T-cell (primary cell): Measurements from ENCODE around the gene CRTC1. TPM values are rescaled to one million over a fixed set of nuclear protein-coding genes. Genes with fewer than 3 reads are reported as not detected.
"Not testable (repeated sequence)": the region's sequence is repeated elsewhere in the genome, so short reads cannot be mapped to it uniquely, and the experiment has no call there.

ENCODE experiments used
- ATAC-seq, 4 experiments: fragments of 200-7000 bp in 3 of 4; fragments of 150-1000 bp in 1 of 4; cut with Tn5 transposase; replicated peaks in 1 of 4; 1 replicate in 3 of 4; 2 replicates in 1 of 4; pipeline ENCODE4 v1.10.0; 2021; ENCODE audit warnings: moderate library complexity in 3 of 4, mild to moderate bottlenecking in 2 of 4, moderate number of reproducible peaks in 1 of 4
- CTCF ChIA-PET, 2 donors: fragments of 300-600 bp; sonication (Branson Sonifier 250); formaldehyde crosslinking; loops; one replicate each; lab custom pipeline; 2022; ENCODE audit warnings: antibody characterized with exemption in 2 of 2; lab: Charles Lee
- POLR2A ChIA-PET, 2 donors: fragments of 300-600 bp; sonication (Branson Sonifier 250); formaldehyde crosslinking; loops; one replicate each; lab custom pipeline; 2022; ENCODE audit warnings: antibody characterized with exemption in 2 of 2; lab: Charles Lee
- DNase-seq, 35 experiments: peaks; one replicate each; pipeline versions ENCODE4 v3.0.0 to v3.0.0-alpha.2; 2013 to 2023
- H3K27ac ChIP-seq: one replicate; pipeline ENCODE4 v1.5.1; 2013; ENCODE audit warnings: low read length
- H3K27me3 ChIP-seq, 2 experiments: replicated peaks in 1 of 2; 1 replicate in 1 of 2; 2 replicates in 1 of 2; pipeline versions ENCODE4 v1.6.1 to v1.7.0; 2013; ENCODE audit warnings: low read length in 1 of 2, mixed read lengths in 1 of 2; ENCODE audit not compliant: control insufficient read depth in 2 of 2, insufficient read depth in 2 of 2; ENCODE audit errors: extremely low read depth in 1 of 2
- H3K36me3 ChIP-seq, 2 donors: 1 replicate in 1 of 2; 2 replicates in 1 of 2; pipeline versions ENCODE4 v1.6.1 to v1.7.0; 2013; ENCODE audit warnings: low read length in 1 of 2; ENCODE audit not compliant: control insufficient read depth in 2 of 2, insufficient read depth in 1 of 2; ENCODE audit errors: extremely low read depth in 1 of 2
- H3K4me1 ChIP-seq, 2 experiments: 1 replicate in 1 of 2; 2 replicates in 1 of 2; pipeline versions ENCODE4 v1.6.1 to v1.7.0; 2013; ENCODE audit warnings: low read length in 2 of 2, mixed read lengths in 1 of 2; ENCODE audit not compliant: insufficient read depth in 2 of 2, control insufficient read depth in 1 of 2; ENCODE audit errors: extremely low read depth in 1 of 2
- H3K4me3 ChIP-seq, 2 donors: 1 replicate in 1 of 2; 2 replicates in 1 of 2; pipeline versions ENCODE4 v1.5.1 to v1.7.0; 2013; ENCODE audit warnings: mild to moderate bottlenecking in 2 of 2, low read length in 1 of 2, moderate library complexity in 1 of 2; ENCODE audit not compliant: control insufficient read depth in 1 of 2; ENCODE audit errors: extremely low read depth in 1 of 2
- H3K9me3 ChIP-seq: 2 replicates; pipeline ENCODE4 v1.7.0; 2013
- H3K27ac Mint-ChIP-seq, 2 donors: one replicate each; pipeline ENCODE4 v1.8.0; 2020 to 2021; ENCODE audit warnings: mild to moderate bottlenecking in 2 of 2, mixed read lengths in 2 of 2
- H3K27me3 Mint-ChIP-seq, 2 donors: one replicate each; pipeline ENCODE4 v1.8.0; 2021 to 2022; ENCODE audit warnings: mixed read lengths in 2 of 2
- H3K36me3 Mint-ChIP-seq: one replicate; pipeline ENCODE4 v1.8.0; 2021; ENCODE audit warnings: mixed read lengths
- H3K4me1 Mint-ChIP-seq, 3 donors: one replicate each; pipeline ENCODE4 v1.8.0; 2020 to 2022; ENCODE audit warnings: mixed read lengths in 3 of 3, mild to moderate bottlenecking in 1 of 3
- H3K4me3 Mint-ChIP-seq, 3 donors: one replicate each; pipeline ENCODE4 v1.8.0; 2020 to 2022; ENCODE audit warnings: mild to moderate bottlenecking in 3 of 3, mixed read lengths in 3 of 3, moderate library complexity in 3 of 3
- H3K9me3 Mint-ChIP-seq, 3 donors: one replicate each; pipeline ENCODE4 v1.8.0; 2020 to 2022; ENCODE audit warnings: mixed read lengths in 3 of 3
- WGBS: methylation state at CpG from one replicate; pipeline ENCODE4 v1.1.5; 2013; ENCODE audit warnings: missing lambda C conversion rate; ENCODE audit not compliant: insufficient coverage; 5-methylcytosine and 5-hydroxymethylcytosine counted together
- total RNA-seq, 35 experiments: library from RNA in 6 of 35; stranded (reverse) in 6 of 35; fragments of 120-200 nt in 1 of 35; gene quantifications; one replicate each; pipeline versions ENCODE4 v1.2.1 to v1.2.4 and lab custom pipeline; 2013 to 2026

CRTC1 gene
- total RNA-seq, 5 donors from 2014 or later (not counting 1 experiment from before 2014, with no cell fraction given): 19.6 to 26.9 (median 25.0) TPM

DNA sequence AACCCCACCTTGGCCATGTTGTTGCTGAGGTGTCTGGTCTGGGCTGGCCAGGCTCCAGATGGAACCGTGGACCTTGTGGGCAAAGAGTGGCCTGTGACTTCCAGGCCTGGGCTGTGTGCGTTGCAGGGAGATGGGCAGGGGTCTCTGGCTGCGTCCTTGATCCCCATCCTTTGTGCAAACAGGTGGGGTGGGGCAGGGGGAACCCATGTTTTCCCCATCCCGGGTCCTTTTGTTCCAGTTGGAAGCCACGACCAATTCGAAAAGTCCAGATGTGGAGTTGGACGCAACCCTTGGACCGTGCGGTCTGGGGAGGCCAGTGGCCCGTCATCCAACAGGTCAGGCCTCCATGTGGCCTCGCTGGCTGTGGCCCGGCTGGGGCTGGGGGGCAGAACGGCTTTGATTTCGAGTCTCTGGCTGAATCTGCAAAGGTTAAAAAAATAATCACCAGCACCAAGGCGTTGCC is 120.7 kb downstream of the CRTC1 start:
- ATAC-seq (no peak), DNase-seq (no peak)
- Mint-ChIP-seq H3K4me1 (no peaks in the 10 kb centered on the region), H3K27ac (no peak overlapping the region), H3K9me3 (no peaks in the 10 kb centered on the region), H3K4me3 (no peak overlapping the region), H3K27me3 (peaks cover 10 to 17% of the 10 kb centered on the region in 2 donors), H3K36me3 (no peaks in the 10 kb centered on the region)
- ChIA-PET POLR2A (no interaction called here), CTCF (no interaction called here)
- WGBS: 89% methylated on average over 13 of the region's 15 CpGs
- Histone ChIP-seq H3K27ac (no peak overlapping the region), H3K9me3 (no peaks in the 10 kb centered on the region), H3K36me3 (no peaks in the 10 kb centered on the region), H3K27me3 (peaks cover 0 to 49% of the 10 kb centered on the region in 2 experiments), H3K4me1 (no peaks in the 10 kb centered on the region), H3K4me3 (no peak overlapping the region)

DNA sequence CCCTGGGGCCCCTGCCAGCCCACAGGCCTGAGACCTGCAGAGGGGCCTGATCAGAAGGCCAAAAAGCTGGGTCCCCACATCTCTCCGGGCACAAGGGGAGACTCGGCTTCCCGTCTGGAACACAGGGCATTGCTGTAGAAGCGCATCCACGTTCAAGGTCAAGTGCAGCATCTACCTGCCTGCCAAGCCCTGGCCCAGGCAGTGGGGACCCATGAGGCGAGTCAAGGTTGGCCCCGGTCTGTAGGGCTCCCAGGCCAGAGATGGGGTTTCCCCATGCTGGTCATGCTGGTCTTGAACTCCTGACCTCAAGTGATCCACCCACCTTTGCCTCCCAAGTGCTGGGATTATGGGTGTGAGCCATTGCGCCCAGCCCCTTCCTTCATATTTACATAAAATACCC is 121.2 kb downstream of the CRTC1 start:
- Histone ChIP-seq H3K27ac (no peak overlapping the region), H3K4me3 (no peak overlapping the region), H3K9me3 (no peaks in the 10 kb centered on the region), H3K27me3 (peaks cover 0 to 53% of the 10 kb centered on the region in 2 experiments), H3K36me3 (no peaks in the 10 kb centered on the region), H3K4me1 (no peaks in the 10 kb centered on the region)
- CTCF ChIA-PET: no interaction called here
- H3K36me3 Mint-ChIP-seq: no peaks in the 10 kb centered on the region
- ATAC-seq: no peak
- H3K9me3 Mint-ChIP-seq: no peaks in the 10 kb centered on the region
- no peak for DNase-seq
- WGBS: 91% methylated on average over 7 of the region's 8 CpGs
- H3K27me3 Mint-ChIP-seq: peaks cover 13 to 17% of the 10 kb centered on the region in 2 donors
- POLR2A ChIA-PET: no interaction called here
- peaks cover 0 to 3% (median 3%) of the 10 kb centered on the region in 3 donors for H3K4me1 Mint-ChIP-seq
- H3K4me3 Mint-ChIP-seq: no peak overlapping the region
- H3K27ac Mint-ChIP-seq: no peak overlapping the region

GRCh38 chr19:18807861-18808331 is 124.4 kb downstream of the CRTC1 start:
- Mint-ChIP-seq H3K36me3 (no peaks in the 10 kb centered on the region), H3K9me3 (no peaks in the 10 kb centered on the region), H3K4me1 (peaks cover 0 to 3% (median 3%) of the 10 kb centered on the region in 3 donors), H3K4me3 (no peak overlapping the region), H3K27ac (no peak overlapping the region), H3K27me3 (peaks cover 17 to 18% of the 10 kb centered on the region in 2 donors)
- Histone ChIP-seq H3K36me3 (no peaks in the 10 kb centered on the region), H3K9me3 (no peaks in the 10 kb centered on the region), H3K27ac (no peak overlapping the region), H3K4me1 (no peaks in the 10 kb centered on the region), H3K27me3 (peaks cover 0 to 47% of the 10 kb centered on the region in 2 experiments), H3K4me3 (no peak overlapping the region)
- ATAC-seq (no peak), DNase-seq (no peak)
- WGBS: 77% methylated on average over 14 of the region's 19 CpGs
- ChIA-PET POLR2A (no interaction called here), CTCF (no interaction called here)

GRCh38 chr19:18809149-18809868 is 125.8 kb downstream of the CRTC1 start:
- ATAC-seq (no peak), DNase-seq (no peak)
- no peaks in the 10 kb centered on the region for H3K9me3 ChIP-seq
- Mint-ChIP-seq H3K27me3 (peaks cover 8 to 12% of the 10 kb centered on the region in 2 donors), H3K4me1 (peaks cover 0 to 3% (median 3%) of the 10 kb centered on the region in 3 donors), H3K4me3 (no peak overlapping the region), H3K36me3 (no peaks in the 10 kb centered on the region), H3K27ac (no peak overlapping the region), H3K9me3 (no peaks in the 10 kb centered on the region)
- H3K36me3 ChIP-seq: no peaks in the 10 kb centered on the region
- ChIA-PET POLR2A (interaction anchor here (0.5 to 0.6 kb wide), 2 partner anchors 15 to 316 kb away, joined by 4 to 7 read pairs; no protein-coding TSS in a partner anchor), CTCF (no interaction called here)
- H3K4me1 ChIP-seq: no peaks in the 10 kb centered on the region
- H3K4me3 ChIP-seq: no peak overlapping the region
- H3K27me3 ChIP-seq: peaks cover 0 to 45% of the 10 kb centered on the region in 2 experiments
- no peak overlapping the region for H3K27ac ChIP-seq
- 40% methylated on average over 9 of the region's 14 CpGs for WGBS

- 52% methylated on average over 3 of the region's 5 CpGs for WGBS
- H3K27me3 ChIP-seq: peaks cover 0 to 43% of the 10 kb centered on the region in 2 experiments
- H3K9me3 Mint-ChIP-seq, H3K4me3 Mint-ChIP-seq, H3K36me3 ChIP-seq, H3K4me1 ChIP-seq, CTCF ChIA-PET, H3K27ac Mint-ChIP-seq, H3K27ac ChIP-seq, DNase-seq, POLR2A ChIA-PET, H3K36me3 Mint-ChIP-seq, H3K4me3 ChIP-seq, H3K4me1 Mint-ChIP-seq, ATAC-seq, H3K9me3 ChIP-seq: not testable (repeated sequence)
- peaks cover 8 to 12% of the 10 kb centered on the region in 2 donors for H3K27me3 Mint-ChIP-seq
Measured at GRCh38 chr19:18811638-18812037, 128.2 kb downstream of the CRTC1 start.

DNA sequence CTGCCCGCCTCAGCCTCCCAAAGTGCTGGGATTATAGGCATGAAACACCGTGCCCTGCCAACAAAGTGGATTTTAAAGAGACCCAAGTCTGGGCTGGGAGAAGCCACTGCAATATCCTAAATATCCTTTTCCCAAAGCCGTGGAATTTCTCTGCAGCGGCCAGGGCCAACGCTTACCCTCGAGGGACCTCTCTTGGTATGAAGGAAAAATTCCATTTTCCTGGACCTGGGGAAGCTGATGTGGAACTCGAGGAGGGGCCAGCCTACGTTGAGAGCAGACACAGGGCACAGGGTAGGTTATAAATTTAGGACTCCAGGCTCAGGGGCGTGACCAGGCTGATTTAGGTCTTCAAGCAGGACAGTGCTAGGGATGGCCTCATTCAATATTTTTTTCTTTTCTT is 130.6 kb downstream of the CRTC1 start:
- no peaks in the 10 kb centered on the region for H3K4me1 ChIP-seq
- no peaks in the 10 kb centered on the region for H3K9me3 ChIP-seq
- ChIA-PET CTCF (no interaction called here), POLR2A (no interaction called here)
- no peaks in the 10 kb centered on the region for H3K36me3 ChIP-seq
- H3K27ac ChIP-seq: no peak overlapping the region
- no peak overlapping the region for H3K27ac Mint-ChIP-seq
- ATAC-seq (no peak), DNase-seq (no peak)
- no peak overlapping the region for H3K4me3 Mint-ChIP-seq
- no peaks in the 10 kb centered on the region for H3K9me3 Mint-ChIP-seq
- peaks cover 0 to 37% of the 10 kb centered on the region in 2 experiments for H3K27me3 ChIP-seq
- no peak overlapping the region for H3K4me3 ChIP-seq
- no peaks in the 10 kb centered on the region for H3K36me3 Mint-ChIP-seq
- H3K4me1 Mint-ChIP-seq: peaks cover 0 to 3% (median 3%) of the 10 kb centered on the region in 3 donors
- H3K27me3 Mint-ChIP-seq: peaks cover 8% of the 10 kb centered on the region in 2 donors
- WGBS: 66% methylated on average over 5 of the region's 9 CpGs
